Transverse colon (tissue), 4 donors: ENCODE measurements around the gene NUP210. TPM values are rescaled to one million over a fixed set of nuclear protein-coding genes. Genes with fewer than 3 reads are reported as not detected.

Source experiments
- DNase-seq: peaks from one replicate; pipeline ENCODE4 v3.0.0-alpha.2; 2019
- H3K27ac ChIP-seq, 4 donors: fragments of 200-600 bp; sonication (generic); 2 replicates each; pipeline ENCODE4 v1.5.1; 2016 to 2018; ENCODE audit warnings: inconsistent platforms in 4 of 4
- H3K27me3 ChIP-seq: fragments of 200-600 bp; sonication (generic); 2 replicates; pipeline ENCODE4 v1.5.1; 2017; ENCODE audit warnings: inconsistent platforms
- H3K36me3 ChIP-seq, 4 donors: fragments of 200-600 bp; sonication (generic); 2 replicates each; pipeline ENCODE4 v1.5.1; 2017 to 2019; ENCODE audit warnings: inconsistent platforms in 4 of 4
- H3K4me1 ChIP-seq, 4 donors: fragments of 200-600 bp; sonication (generic); 2 replicates each; pipeline ENCODE4 v1.5.1; 2017 to 2020; ENCODE audit warnings: inconsistent platforms in 4 of 4
- H3K4me3 ChIP-seq, 4 donors: fragments of 200-600 bp; sonication (generic); 1 replicate in 1 of 4; 2 replicates in 3 of 4; pipeline versions ENCODE4 v1.5.1 to v1.6.1; 2017 to 2019; ENCODE audit warnings: inconsistent platforms in 4 of 4
- H3K9me3 ChIP-seq, 2 donors: fragments of 200-600 bp; sonication (generic); 2 replicates each; pipeline ENCODE4 v1.5.1; 2017 to 2019; ENCODE audit warnings: inconsistent platforms in 2 of 2
- CTCF ChIP-seq, 5 experiments: fragments of 200-600 bp in 3 of 5; fragments of 450-650 bp in 2 of 5; sonication (generic) in 3 of 5; IDR thresholded peaks; 1 replicate in 2 of 5; 2 replicates in 3 of 5; pipeline ENCODE4 v1.5.1; 2016 to 2017; ENCODE audit warnings: antibody characterized with exemption in 5 of 5, inconsistent platforms in 3 of 5, mild to moderate bottlenecking in 2 of 5, moderate library complexity in 1 of 5
- EP300 ChIP-seq: sonication (generic); formaldehyde crosslinking; IDR thresholded peaks from one replicate; pipeline ENCODE4 v1.6.1; 2017; ENCODE audit warnings: antibody characterized with exemption, low read depth
- POLR2A ChIP-seq: fragments of 450-650 bp; IDR thresholded peaks from one replicate; pipeline ENCODE4 v1.6.1; 2016; ENCODE audit warnings: antibody characterized with exemption, mild to moderate bottlenecking, moderate library complexity
- POLR2AphosphoS5 ChIP-seq, 3 donors: sonication (generic); formaldehyde crosslinking; IDR thresholded peaks; one replicate each; pipeline ENCODE4 v1.6.1; 2016; ENCODE audit warnings: antibody characterized with exemption in 3 of 3
- WGBS, 2 donors: methylation state at CpG; one replicate each; pipeline ENCODE4 v1.1.5; 2018; ENCODE audit warnings: low coverage in 1 of 2; 5-methylcytosine and 5-hydroxymethylcytosine counted together
- in situ Hi-C, 4 donors: fragments of 200-750 bp; cut with MboI; loops; one replicate each; pipeline versions ENCODE4 v1.15.0 to v1.15.1; 2017; ENCODE audit warnings: low sequenced_read_pairs in 3 of 4, low pct_ligation_motif_present in 1 of 4, low pct_unique_long_range_greater_than_20kb in 1 of 4
- intact Hi-C: fragments of 100-400 bp; cut with DNase I; formaldehyde crosslinking; loops from one replicate; pipeline ENCODE4 v1.15.1; 2023; ENCODE audit warnings: low total_unique reads
- total RNA-seq, 4 donors: library from RNA; depleted of rRNA; stranded (reverse); fragments of >200 nt; gene quantifications; one replicate each; pipeline ENCODE4 v1.1.0, GENCODE V29; 2016

Gene NUP210
- total RNA-seq, 4 donors from 2014 or later = 6.0 to 202 (median 14.6) TPM

GRCh38 chr3:13407475-13407874 lies 12.6 kb downstream of the NUP210 start:
- no peak overlapping the region for H3K4me3 ChIP-seq
- no peak for DNase-seq
- H3K4me1 ChIP-seq = no peaks in the 10 kb centered on the region
- no peaks in the 10 kb centered on the region for H3K36me3 ChIP-seq
- in situ Hi-C loops = no loop called here
- TF ChIP-seq CTCF (IDR thresholded peaks at IDR 0.05) (no peak), POLR2AphosphoS5 (IDR thresholded peaks at IDR 0.05) (no peak), POLR2A (no peak), EP300 (no peak)
- 100% methylated on average over 1 of the region's 1 CpG; no CpG with 5 or more reads in 1 of the 2 donors for WGBS, 2 donors
- intact Hi-C loops = no loop called here
- H3K27me3 ChIP-seq = no peaks in the 10 kb centered on the region
- H3K9me3 ChIP-seq = peaks cover 3 to 8% of the 10 kb centered on the region in 2 donors
- no peak overlapping the region for H3K27ac ChIP-seq

DNA sequence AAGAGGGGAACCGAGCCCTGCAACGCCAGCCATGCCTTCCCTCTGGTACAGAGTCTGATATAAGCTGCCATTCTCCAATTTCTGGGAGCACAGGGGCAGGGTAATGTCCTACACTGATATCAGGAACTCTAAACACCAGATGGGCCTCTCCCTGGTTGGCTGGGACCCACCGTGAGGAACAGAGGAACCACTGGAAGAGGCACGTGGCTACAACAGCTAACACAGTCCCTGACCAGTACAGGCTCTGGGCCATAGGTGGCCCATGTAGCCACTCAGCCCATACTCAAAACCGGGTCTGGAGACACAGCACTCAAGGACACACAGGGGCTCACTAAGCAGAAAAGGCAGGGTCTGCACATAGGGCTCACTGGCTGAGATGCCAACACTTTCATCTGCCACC lies 13.9 kb downstream of the NUP210 start:
- intact Hi-C loops = no loop called here
- in situ Hi-C loops = no loop called here

DNA sequence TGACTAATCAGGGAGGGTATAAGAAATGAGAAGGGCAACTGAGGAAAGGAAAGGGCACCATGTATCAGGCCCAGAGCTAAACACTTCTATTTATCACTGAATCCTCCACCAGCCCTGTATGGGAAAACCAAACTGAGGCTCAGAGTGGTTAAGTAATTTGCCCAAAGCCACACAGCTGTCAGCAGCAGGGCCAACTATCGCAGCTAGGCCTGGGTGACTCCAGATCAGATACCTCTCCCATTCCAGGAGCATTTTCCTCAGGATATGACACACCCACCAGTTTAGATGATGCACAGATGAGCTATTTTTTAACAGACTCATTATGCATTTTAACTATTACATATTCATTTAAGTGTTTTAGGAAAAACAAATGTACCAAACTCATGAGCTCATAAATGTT lies 14.5 kb downstream of the NUP210 start:
- TF ChIP-seq CTCF (IDR thresholded peaks at IDR 0.05) = no peak
- no peak for TF ChIP-seq POLR2AphosphoS5 (IDR thresholded peaks at IDR 0.05)
- TF ChIP-seq EP300 = no peak
- TF ChIP-seq POLR2A = no peak
- H3K36me3 ChIP-seq = no peaks in the 10 kb centered on the region
- H3K9me3 ChIP-seq = peaks cover 3 to 8% of the 10 kb centered on the region in 2 donors
- H3K27ac ChIP-seq = no peak overlapping the region
- H3K4me3 ChIP-seq = no peak overlapping the region
- no peak for DNase-seq
- intact Hi-C loops (no loop called here), in situ Hi-C loops (no loop called here)
- no peaks in the 10 kb centered on the region for H3K27me3 ChIP-seq
- WGBS, 2 donors = 94% methylated on average over 1 of the region's 1 CpG; no CpG with 5 or more reads in 1 of the 2 donors
- no peaks in the 10 kb centered on the region for H3K4me1 ChIP-seq

More for the DNA sequence above, 13.9 kb downstream of the NUP210 start:
- H3K9me3 ChIP-seq = peaks cover 3 to 8% of the 10 kb centered on the region in 2 donors
- no peak for DNase-seq
- no peak overlapping the region for H3K27ac ChIP-seq
- H3K36me3 ChIP-seq = no peaks in the 10 kb centered on the region
- 75% methylated on average over 5 of the region's 5 CpGs; no CpG with 5 or more reads in 1 of the 2 donors for WGBS, 2 donors
- TF ChIP-seq EP300 (no peak), POLR2AphosphoS5 (IDR thresholded peaks at IDR 0.05) (no peak), POLR2A (no peak)
- no peaks in the 10 kb centered on the region for H3K4me1 ChIP-seq
- H3K4me3 ChIP-seq = no peak overlapping the region
- H3K27me3 ChIP-seq = no peaks in the 10 kb centered on the region

- in situ Hi-C loops = no loop called here
- Histone ChIP-seq H3K9me3 (peaks cover 3 to 8% of the 10 kb centered on the region in 2 donors), H3K36me3 (no peaks in the 10 kb centered on the region), H3K4me3 (no peak overlapping the region), H3K27me3 (no peaks in the 10 kb centered on the region), H3K4me1 (no peaks in the 10 kb centered on the region), H3K27ac (no peak overlapping the region)
- TF ChIP-seq CTCF (IDR thresholded peaks at IDR 0.05) (no peak), POLR2A (no peak), EP300 (no peak), POLR2AphosphoS5 (IDR thresholded peaks at IDR 0.05) (no peak)
- 89 to 100% methylated on average over 2 to 9 of the region's 9 CpGs for WGBS, 2 donors
- DNase-seq = no peak
- intact Hi-C loops = no loop called here
Measured at GRCh38 chr3:13404626-13405452, 15.3 kb downstream of the NUP210 start.
